ENCODE measurements around the gene MAGEB2. TPM values are rescaled to one million over a fixed set of nuclear protein-coding genes. Genes with fewer than 3 reads are reported as not detected.

Gene MAGEB2
- total RNA-seq, 5 donors from 2014 or later (not counting 1 experiment from before 2014, with no cell fraction given), result 0.25 TPM; not detected in 4

DNA sequence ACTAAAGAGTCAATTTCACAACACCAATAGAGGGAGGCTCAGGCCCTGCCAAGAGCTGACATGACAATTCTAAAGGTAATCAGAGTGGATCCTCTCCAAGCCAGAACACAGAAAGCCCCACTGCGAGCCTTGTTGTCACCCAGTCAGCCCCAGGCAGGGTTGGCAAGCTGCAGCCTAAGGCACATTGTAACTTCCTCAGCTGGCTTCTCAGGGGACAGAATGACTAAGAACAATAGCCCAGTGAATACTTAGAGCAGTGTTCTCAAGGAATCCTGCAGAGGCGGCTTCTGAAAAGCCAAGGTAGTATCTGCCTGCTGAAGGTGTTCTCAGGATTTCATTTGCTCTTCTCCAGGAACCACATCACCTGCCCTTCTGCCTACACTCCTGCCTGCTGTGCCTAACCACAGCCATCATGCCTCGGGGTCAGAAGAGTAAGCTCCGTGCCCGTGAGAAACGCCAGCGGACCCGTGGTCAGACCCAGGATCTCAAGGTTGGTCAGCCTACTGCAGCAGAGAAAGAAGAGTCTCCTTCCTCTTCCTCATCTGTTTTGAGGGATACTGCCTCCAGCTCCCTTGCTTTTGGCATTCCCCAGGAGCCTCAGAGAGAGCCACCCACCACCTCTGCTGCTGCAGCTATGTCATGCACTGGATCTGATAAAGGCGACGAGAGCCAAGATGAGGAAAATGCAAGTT is 26.5 kb downstream of the MAGEB2 start, which contains the start of gene MAGEB4:
Gene MAGEB4, plus strand, starts transcription at position 277 of the 692 bp plus-strand sequence. Its CDS starts 136 bp downstream, at position 413.
- CTCF ChIA-PET, result no interaction called here
- ATAC-seq (replicated peaks in 1 of 4), result no peak

DNA sequence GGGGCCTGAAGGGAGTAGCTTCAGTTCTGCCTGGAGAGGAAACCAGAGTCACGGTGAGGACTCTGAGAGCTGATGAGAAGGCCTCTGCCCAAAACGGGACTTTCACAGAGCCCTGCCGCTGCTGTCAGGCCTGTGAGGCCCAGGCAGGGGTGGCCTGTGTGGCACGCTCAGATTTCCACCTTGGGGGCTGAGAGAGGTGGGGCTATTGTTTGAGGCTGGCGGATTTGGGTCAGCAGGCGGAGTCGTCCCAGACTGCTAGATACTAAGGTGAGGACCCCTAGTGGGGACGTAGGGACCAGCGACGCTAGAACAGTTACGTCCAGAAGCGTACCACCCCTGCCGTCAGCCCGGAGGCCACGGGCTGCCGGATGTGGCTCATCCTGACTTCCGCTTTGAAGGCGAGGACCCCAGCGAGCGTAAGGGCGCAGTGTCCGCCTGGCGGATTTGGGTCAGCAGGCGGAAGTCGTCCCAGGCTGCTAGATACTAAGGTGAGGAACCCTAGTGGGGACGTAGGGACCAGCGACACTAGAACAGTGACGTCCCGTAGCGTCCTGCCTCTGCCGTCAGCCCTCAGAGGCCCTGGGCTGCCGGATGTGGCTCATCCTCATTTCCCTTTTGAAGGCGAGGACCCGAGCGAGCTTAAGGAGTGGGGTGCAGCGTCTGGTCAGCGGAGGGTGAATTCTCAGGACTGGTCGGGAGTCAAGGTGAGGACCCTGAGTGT is 31.6 kb downstream of the MAGEB2 start, which contains the start of gene MAGEB1:
Gene MAGEB1, plus strand, starts transcription at position 378 of the 721 bp plus-strand sequence. CDS start 3,348 bp downstream, outside the sequence.
- no peak within 1 kb of the TSS for H3K27ac Mint-ChIP-seq
- WGBS (ENCODE audit: insufficient coverage), result 92% methylated on average over 30 of the region's 38 CpGs
- Histone ChIP-seq H3K27ac (ENCODE audit: low read length) (no peak within 1 kb of the TSS), H3K27me3 (replicated peaks in 1 of 2; ENCODE audit: control insufficient read depth in 2 of 2, extremely low read depth in 1 of 2, insufficient read depth in 2 of 2, low read length in 1 of 2) (no peaks in the 10 kb centered on the region), H3K4me1 (ENCODE audit: control insufficient read depth in 1 of 2, extremely low read depth in 1 of 2, insufficient read depth in 2 of 2, low read length in 2 of 2) (no peaks in the 10 kb centered on the region), H3K9me3 (no peaks in the 10 kb centered on the region), H3K4me3 (ENCODE audit: control insufficient read depth in 1 of 2, extremely low read depth in 1 of 2, low read length in 1 of 2) (no peak within 1 kb of the TSS), H3K36me3 (ENCODE audit: control insufficient read depth in 2 of 2, extremely low read depth in 1 of 2, insufficient read depth in 1 of 2, low read length in 1 of 2) (no peaks in the 10 kb centered on the region)
- ATAC-seq (replicated peaks in 1 of 4) (no peak), DNase-seq (no peak)
- no peaks in the 10 kb centered on the region for H3K36me3 Mint-ChIP-seq
- ChIA-PET CTCF (interaction anchor here in 1 of 2 donors (0.7 kb wide), 1 partner anchor 36 kb away, joined by 13 read pairs; no protein-coding TSS in a partner anchor), POLR2A (no interaction called here)
- no peak within 1 kb of the TSS for H3K4me3 Mint-ChIP-seq
- no peaks in the 10 kb centered on the region for H3K4me1 Mint-ChIP-seq
- H3K27me3 Mint-ChIP-seq, result peaks cover 0 to 15% of the 10 kb centered on the region in 2 donors
- H3K9me3 Mint-ChIP-seq, result peaks cover 0 to 4% (median 0%) of the 10 kb centered on the region in 3 donors

More for the DNA sequence above, 26.5 kb downstream of the MAGEB2 start, which contains the start of gene MAGEB4:
- Mint-ChIP-seq H3K4me1 (no peaks in the 10 kb centered on the region), H3K36me3 (no peaks in the 10 kb centered on the region), H3K27me3 (peaks cover 0 to 21% of the 10 kb centered on the region in 2 donors), H3K27ac (no peak within 1 kb of the TSS), H3K9me3 (no peaks in the 10 kb centered on the region), H3K4me3 (no peak within 1 kb of the TSS)
- Histone ChIP-seq H3K36me3 (ENCODE audit: control insufficient read depth in 2 of 2, extremely low read depth in 1 of 2, insufficient read depth in 1 of 2, low read length in 1 of 2) (no peaks in the 10 kb centered on the region), H3K27me3 (replicated peaks in 1 of 2; ENCODE audit: control insufficient read depth in 2 of 2, extremely low read depth in 1 of 2, insufficient read depth in 2 of 2, low read length in 1 of 2) (no peaks in the 10 kb centered on the region), H3K4me3 (ENCODE audit: control insufficient read depth in 1 of 2, extremely low read depth in 1 of 2, low read length in 1 of 2) (no peak within 1 kb of the TSS), H3K4me1 (ENCODE audit: control insufficient read depth in 1 of 2, extremely low read depth in 1 of 2, insufficient read depth in 2 of 2, low read length in 2 of 2) (no peaks in the 10 kb centered on the region), H3K9me3 (no peaks in the 10 kb centered on the region), H3K27ac (ENCODE audit: low read length) (no peak within 1 kb of the TSS)
- WGBS (ENCODE audit: insufficient coverage), result 70% methylated on average over 2 of the region's 10 CpGs
- no peak for DNase-seq
- POLR2A ChIA-PET, result no interaction called here

DNA sequence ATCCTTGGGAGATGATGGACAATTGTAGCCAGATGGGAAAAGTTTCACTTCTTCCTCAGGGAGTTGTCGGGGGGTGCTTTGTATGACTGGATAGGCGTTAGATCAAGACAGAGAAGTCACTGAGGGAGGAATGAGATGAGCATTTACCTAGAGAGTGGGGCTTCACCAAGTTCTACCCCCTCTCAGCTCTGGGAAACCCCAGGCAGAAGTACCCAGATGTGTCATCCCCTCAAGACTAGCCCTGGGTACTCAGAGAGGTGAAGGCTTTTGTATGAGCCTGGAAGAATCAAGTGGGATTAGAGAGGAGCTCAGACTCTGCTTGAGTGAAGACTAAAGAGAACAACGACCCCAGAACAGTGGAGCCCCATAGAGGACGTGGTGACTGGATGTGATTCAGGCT is 33.5 kb downstream of the MAGEB2 start:
- H3K27me3 Mint-ChIP-seq, result peaks cover 0 to 15% of the 10 kb centered on the region in 2 donors
- no peaks in the 10 kb centered on the region for H3K4me1 Mint-ChIP-seq
- ChIA-PET CTCF (no interaction called here), POLR2A (no interaction called here)
- Histone ChIP-seq H3K27ac (ENCODE audit: low read length) (no peak overlapping the region), H3K4me1 (ENCODE audit: control insufficient read depth in 1 of 2, extremely low read depth in 1 of 2, insufficient read depth in 2 of 2, low read length in 2 of 2) (no peaks in the 10 kb centered on the region), H3K36me3 (ENCODE audit: control insufficient read depth in 2 of 2, extremely low read depth in 1 of 2, insufficient read depth in 1 of 2, low read length in 1 of 2) (no peaks in the 10 kb centered on the region), H3K27me3 (replicated peaks in 1 of 2; ENCODE audit: control insufficient read depth in 2 of 2, extremely low read depth in 1 of 2, insufficient read depth in 2 of 2, low read length in 1 of 2) (no peaks in the 10 kb centered on the region), H3K4me3 (ENCODE audit: control insufficient read depth in 1 of 2, extremely low read depth in 1 of 2, low read length in 1 of 2) (no peak overlapping the region), H3K9me3 (no peaks in the 10 kb centered on the region)
- ATAC-seq (replicated peaks in 1 of 4), result no peak
- DNase-seq, result no peak
- no CpG with 5 or more reads among the region's 4 CpGs for WGBS (ENCODE audit: insufficient coverage)
- H3K9me3 Mint-ChIP-seq, result peaks cover 0 to 4% (median 0%) of the 10 kb centered on the region in 3 donors
- no peaks in the 10 kb centered on the region for H3K36me3 Mint-ChIP-seq
- no peak overlapping the region for H3K4me3 Mint-ChIP-seq
- no peak overlapping the region for H3K27ac Mint-ChIP-seq

DNA sequence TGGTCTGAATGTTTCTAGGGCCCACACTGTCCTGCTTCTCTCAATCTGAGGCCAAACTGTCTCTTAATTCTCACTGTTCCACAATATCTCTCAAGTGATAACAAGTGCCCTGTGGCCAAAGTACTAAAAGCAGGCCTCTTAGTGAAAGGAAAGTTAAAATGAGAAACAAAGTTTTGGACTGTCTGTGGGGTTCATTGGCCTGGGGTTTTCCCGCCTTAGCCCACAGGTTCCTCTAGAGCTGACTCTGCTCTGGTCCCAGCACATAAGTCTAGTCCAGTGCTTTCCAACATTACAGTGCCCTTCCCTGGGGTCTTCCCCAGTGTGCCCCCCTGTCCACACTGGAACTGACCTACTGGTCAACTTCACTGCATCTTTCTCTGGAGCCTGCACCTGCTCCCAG is 37.9 kb downstream of the MAGEB2 start:
- Histone ChIP-seq H3K4me3 (ENCODE audit: control insufficient read depth in 1 of 2, extremely low read depth in 1 of 2, low read length in 1 of 2) (no peak overlapping the region), H3K36me3 (ENCODE audit: control insufficient read depth in 2 of 2, extremely low read depth in 1 of 2, insufficient read depth in 1 of 2, low read length in 1 of 2) (no peaks in the 10 kb centered on the region), H3K9me3 (no peaks in the 10 kb centered on the region), H3K27ac (ENCODE audit: low read length) (no peak overlapping the region), H3K27me3 (replicated peaks in 1 of 2; ENCODE audit: control insufficient read depth in 2 of 2, extremely low read depth in 1 of 2, insufficient read depth in 2 of 2, low read length in 1 of 2) (no peaks in the 10 kb centered on the region), H3K4me1 (ENCODE audit: control insufficient read depth in 1 of 2, extremely low read depth in 1 of 2, insufficient read depth in 2 of 2, low read length in 2 of 2) (no peaks in the 10 kb centered on the region)
- Mint-ChIP-seq H3K9me3 (peaks cover 3 to 4% (median 4%) of the 10 kb centered on the region in 3 donors), H3K27ac (no peak overlapping the region), H3K4me3 (no peak overlapping the region), H3K4me1 (no peaks in the 10 kb centered on the region), H3K27me3 (peaks cover 0 to 6% of the 10 kb centered on the region in 2 donors), H3K36me3 (no peaks in the 10 kb centered on the region)
- ATAC-seq (replicated peaks in 1 of 4) (no peak), DNase-seq (no peak)
- 100% methylated on average over 1 of the region's 1 CpG for WGBS (ENCODE audit: insufficient coverage)
- ChIA-PET CTCF (no interaction called here), POLR2A (no interaction called here)

DNA sequence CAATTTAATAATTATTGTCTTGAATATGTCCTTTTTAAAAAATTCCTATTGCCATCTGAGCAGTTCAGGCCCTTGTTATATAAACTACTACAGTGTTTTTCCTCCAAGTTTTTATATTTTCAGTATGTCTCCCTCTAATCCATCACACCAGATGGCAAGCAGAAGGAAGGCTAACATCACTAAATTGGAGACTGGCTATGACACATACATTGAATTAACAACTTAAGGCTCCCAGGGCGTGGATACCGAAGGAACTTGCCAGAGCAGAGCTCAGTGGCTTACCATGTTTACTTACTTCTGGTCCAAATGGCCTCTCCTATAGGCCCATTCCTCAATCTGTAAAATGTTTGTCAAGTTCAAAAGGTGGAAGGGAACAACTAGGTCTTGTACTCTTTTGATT is 44.6 kb downstream of the MAGEB2 start:
- WGBS (ENCODE audit: insufficient coverage), result no CpG with 5 or more reads among the region's 2 CpGs
- POLR2A ChIA-PET, result no interaction called here

DNA sequence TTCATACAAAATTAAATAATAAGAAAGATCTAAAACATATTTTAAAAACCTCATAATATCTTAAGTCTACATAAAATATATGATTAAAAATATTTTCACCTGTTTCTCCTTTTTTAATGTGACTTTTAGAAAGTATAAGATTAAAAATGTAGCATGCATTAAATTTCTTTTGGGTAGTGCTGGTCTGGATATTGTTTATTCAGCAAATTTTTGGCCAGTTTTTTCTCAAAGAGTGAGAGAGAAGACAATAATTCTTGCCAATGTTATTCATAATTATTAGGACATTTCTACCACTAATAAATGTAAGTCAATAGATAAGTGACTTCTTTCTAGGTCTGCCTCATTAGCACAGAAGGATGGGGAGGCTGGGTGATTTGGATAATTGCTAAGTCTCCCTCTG is 45.6 kb downstream of the MAGEB2 start:
- H3K27ac ChIP-seq (ENCODE audit: low read length), result no peak overlapping the region
- CTCF ChIA-PET, result no interaction called here
- no peaks in the 10 kb centered on the region for H3K36me3 ChIP-seq (ENCODE audit: control insufficient read depth in 2 of 2, extremely low read depth in 1 of 2, insufficient read depth in 1 of 2, low read length in 1 of 2)
- no peaks in the 10 kb centered on the region for H3K4me1 Mint-ChIP-seq
- peaks cover 0 to 3% (median 0%) of the 10 kb centered on the region in 3 donors for H3K9me3 Mint-ChIP-seq
- H3K4me3 Mint-ChIP-seq, result no peak overlapping the region
- H3K27ac Mint-ChIP-seq, result no peak overlapping the region
- H3K4me1 ChIP-seq (ENCODE audit: control insufficient read depth in 1 of 2, extremely low read depth in 1 of 2, insufficient read depth in 2 of 2, low read length in 2 of 2), result no peaks in the 10 kb centered on the region
- no peaks in the 10 kb centered on the region for H3K36me3 Mint-ChIP-seq
- peaks cover 0 to 6% of the 10 kb centered on the region in 2 donors for H3K27me3 Mint-ChIP-seq
- DNase-seq (no peak), ATAC-seq (replicated peaks in 1 of 4) (no peak)
- no peaks in the 10 kb centered on the region for H3K9me3 ChIP-seq
- POLR2A ChIA-PET, result no interaction called here
- no peaks in the 10 kb centered on the region for H3K27me3 ChIP-seq (replicated peaks in 1 of 2; ENCODE audit: control insufficient read depth in 2 of 2, extremely low read depth in 1 of 2, insufficient read depth in 2 of 2, low read length in 1 of 2)
- no peak overlapping the region for H3K4me3 ChIP-seq (ENCODE audit: control insufficient read depth in 1 of 2, extremely low read depth in 1 of 2, low read length in 1 of 2)

More for the DNA sequence above, 44.6 kb downstream of the MAGEB2 start:
- ATAC-seq (replicated peaks in 1 of 4) (no peak), DNase-seq (no peak)
- Mint-ChIP-seq H3K4me3 (no peak overlapping the region), H3K27ac (no peak overlapping the region), H3K36me3 (no peaks in the 10 kb centered on the region), H3K9me3 (peaks cover 0 to 4% (median 3%) of the 10 kb centered on the region in 3 donors), H3K27me3 (peaks cover 0 to 6% of the 10 kb centered on the region in 2 donors), H3K4me1 (no peaks in the 10 kb centered on the region)
- CTCF ChIA-PET, result no interaction called here
- Histone ChIP-seq H3K27me3 (replicated peaks in 1 of 2; ENCODE audit: control insufficient read depth in 2 of 2, extremely low read depth in 1 of 2, insufficient read depth in 2 of 2, low read length in 1 of 2) (no peaks in the 10 kb centered on the region), H3K4me1 (ENCODE audit: control insufficient read depth in 1 of 2, extremely low read depth in 1 of 2, insufficient read depth in 2 of 2, low read length in 2 of 2) (no peaks in the 10 kb centered on the region), H3K36me3 (ENCODE audit: control insufficient read depth in 2 of 2, extremely low read depth in 1 of 2, insufficient read depth in 1 of 2, low read length in 1 of 2) (no peaks in the 10 kb centered on the region), H3K4me3 (ENCODE audit: control insufficient read depth in 1 of 2, extremely low read depth in 1 of 2, low read length in 1 of 2) (no peak overlapping the region), H3K9me3 (no peaks in the 10 kb centered on the region), H3K27ac (ENCODE audit: low read length) (no peak overlapping the region)
